ENCODE data around the gene KMO.

The KMO gene

DNA sequence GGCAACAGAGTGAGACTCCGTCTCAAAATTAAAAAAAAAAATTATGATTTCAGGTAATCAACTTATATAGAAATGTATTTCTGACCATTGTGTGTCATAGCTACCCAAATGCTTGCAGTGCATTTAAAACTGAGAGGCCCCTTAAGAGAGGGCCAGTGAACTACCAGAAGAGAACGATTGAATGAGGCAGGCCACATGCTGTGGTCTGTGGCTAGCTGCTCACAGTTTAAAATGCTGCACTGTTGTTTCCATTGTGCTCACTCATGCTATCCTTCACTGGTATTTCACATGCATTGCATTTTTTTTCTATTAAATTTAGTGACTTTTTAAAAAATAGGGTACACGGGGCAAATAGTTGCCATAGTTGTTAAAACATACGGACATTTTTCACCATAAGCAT, 82.0 kb downstream of the KMO start:
- in situ Hi-C loops (cut with MboI; ENCODE audit: low pct_unique_long_range_greater_than_20kb, low sequenced_read_pairs, unreplicated experiment), result loop anchor here (25.0 kb wide), 1 partner anchor 398 kb away; no protein-coding TSS in a partner anchor
- no peak for DNase-seq (ENCODE audit: low spot score)
- no peak for TF ChIP-seq CTCF (IDR thresholded peaks at IDR 0.05; ENCODE audit: extremely low read depth, insufficient read depth, missing control alignments)

DNA sequence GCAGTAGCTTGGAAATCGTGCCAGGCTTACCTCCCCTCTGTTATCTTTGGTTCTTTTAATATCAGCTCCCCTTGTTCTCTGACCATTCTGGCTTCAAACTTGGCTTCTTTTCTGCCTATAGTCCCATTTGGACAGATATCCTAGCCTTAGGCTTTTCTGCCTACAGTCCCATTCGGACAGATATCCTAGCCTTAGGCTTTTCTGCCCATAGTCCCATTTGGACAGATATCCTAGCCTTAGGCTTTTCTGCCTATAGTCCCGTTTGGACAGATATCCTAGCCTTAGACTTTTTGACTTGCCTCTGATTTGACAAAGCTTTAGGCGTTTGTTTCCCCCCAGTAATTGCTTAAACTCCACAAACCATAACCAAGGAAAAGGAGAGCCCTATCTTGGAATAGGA, 82.4 kb downstream of the KMO start:
- no peak for TF ChIP-seq CTCF (IDR thresholded peaks at IDR 0.05; ENCODE audit: extremely low read depth, insufficient read depth, missing control alignments)
- in situ Hi-C loops (cut with MboI; ENCODE audit: low pct_unique_long_range_greater_than_20kb, low sequenced_read_pairs, unreplicated experiment), result loop anchor here (25.0 kb wide), 1 partner anchor 398 kb away; no protein-coding TSS in a partner anchor
- DNase-seq (ENCODE audit: low spot score), result no peak

- no peak for TF ChIP-seq CTCF (IDR thresholded peaks at IDR 0.05; ENCODE audit: extremely low read depth, insufficient read depth, missing control alignments)
- no peak for DNase-seq (ENCODE audit: low spot score)
- in situ Hi-C loops (cut with MboI; ENCODE audit: low pct_unique_long_range_greater_than_20kb, low sequenced_read_pairs, unreplicated experiment), result loop anchor here (25.0 kb wide), 1 partner anchor 397 kb away; no protein-coding TSS in a partner anchor
Observed at GRCh38 chr1:241615043-241615974, 83.1 kb downstream of the KMO start.

DNA sequence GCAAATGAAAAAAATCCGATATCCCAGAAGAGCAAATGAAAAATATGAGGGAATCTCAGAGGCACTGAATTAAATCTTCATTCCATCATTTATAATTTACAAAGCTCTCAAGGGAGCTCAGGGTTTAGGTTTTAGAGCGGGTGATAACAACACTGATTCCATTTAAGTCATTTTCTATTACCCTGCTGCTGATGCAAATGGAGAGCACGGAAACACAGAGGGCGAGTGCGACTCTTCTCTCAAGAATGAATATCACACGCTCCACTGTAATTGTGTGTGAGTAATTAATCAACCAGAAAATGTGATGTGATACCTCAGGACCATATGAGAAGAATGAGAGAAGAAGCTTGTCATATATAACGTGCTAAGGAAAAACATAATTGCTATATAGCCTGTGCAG, 85.2 kb downstream of the KMO start:
- DNase-seq (ENCODE audit: low spot score), result no peak
- no peak for TF ChIP-seq CTCF (IDR thresholded peaks at IDR 0.05; ENCODE audit: extremely low read depth, insufficient read depth, missing control alignments)
- in situ Hi-C loops (cut with MboI; ENCODE audit: low pct_unique_long_range_greater_than_20kb, low sequenced_read_pairs, unreplicated experiment), result loop anchor here (25.0 kb wide), 1 partner anchor 395 kb away; no protein-coding TSS in a partner anchor

DNA sequence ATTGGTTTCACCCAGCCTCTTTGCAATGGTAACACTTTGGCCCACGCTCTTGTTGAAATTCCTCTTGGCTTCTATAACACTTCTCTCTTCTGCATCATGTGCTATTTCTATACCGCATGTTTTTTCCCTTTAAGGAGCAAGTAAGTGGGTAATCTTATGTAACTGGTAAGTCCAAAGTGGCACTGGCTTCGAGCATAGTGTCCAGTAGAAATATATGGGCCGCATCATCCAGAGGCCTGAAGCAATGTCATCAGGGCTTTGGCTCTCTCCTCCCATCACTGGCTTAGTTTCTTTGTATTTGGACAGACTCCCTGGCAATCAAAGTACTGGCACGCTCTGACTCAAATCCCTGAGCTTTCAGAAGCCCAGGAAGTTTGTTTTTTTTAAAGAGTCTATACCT, 90.5 kb downstream of the KMO start:
- in situ Hi-C loops (cut with MboI; ENCODE audit: low pct_unique_long_range_greater_than_20kb, low sequenced_read_pairs, unreplicated experiment), result loop anchor here (25.0 kb wide), 1 partner anchor 390 kb away; no protein-coding TSS in a partner anchor
- no peak for DNase-seq (ENCODE audit: low spot score)
- TF ChIP-seq CTCF (IDR thresholded peaks at IDR 0.05; ENCODE audit: extremely low read depth, insufficient read depth, missing control alignments), result no peak

- TF ChIP-seq CTCF (IDR thresholded peaks at IDR 0.05; ENCODE audit: extremely low read depth, insufficient read depth, missing control alignments), result no peak
- in situ Hi-C loops (cut with MboI; ENCODE audit: low pct_unique_long_range_greater_than_20kb, low sequenced_read_pairs, unreplicated experiment), result loop anchor here (25.0 kb wide), 1 partner anchor 387 kb away; no protein-coding TSS in a partner anchor
- no peak for DNase-seq (ENCODE audit: low spot score)
Observed at GRCh38 chr1:241624935-241625334, 92.8 kb downstream of the KMO start.

All from GM13977 (cell line).